Kidney (tissue), 14 donors: Measurements from ENCODE around the gene ZNF101. TPM values are rescaled to one million over a fixed set of nuclear protein-coding genes. Genes with fewer than 3 reads are reported as not detected.
"Not testable (repeated sequence)": the region's sequence is repeated elsewhere in the genome, so short reads cannot be mapped to it uniquely, and the experiment has no call there.

Experiments
- DNase-seq, 5 donors: peaks; one replicate each; pipeline ENCODE4 v3.0.0-alpha.2; 2013 to 2020
- FAIRE-seq: peaks from 2 replicates; lab custom pipeline; 2012; peaks lifted over from hg19 to GRCh38; lab: Jason Lieb, UNC
- H3K27ac ChIP-seq, 2 donors: one replicate each; pipeline ENCODE4 v1.7.0; 2013; ENCODE audit warnings: low read depth in 2 of 2, low read length in 2 of 2, inconsistent platforms in 1 of 2
- H3K27me3 ChIP-seq: one replicate; pipeline ENCODE4 v1.7.1; 2013; ENCODE audit warnings: low read length, inconsistent platforms; ENCODE audit not compliant: control insufficient read depth, insufficient read depth
- H3K36me3 ChIP-seq, 3 donors: one replicate each; pipeline versions ENCODE4 v1.7.0 to v1.7.1; 2013; ENCODE audit warnings: low read length in 3 of 3, control low read depth in 1 of 3, inconsistent platforms in 1 of 3; ENCODE audit not compliant: insufficient read depth in 3 of 3, control insufficient read depth in 2 of 3
- H3K4me1 ChIP-seq, 3 donors: one replicate each; pipeline versions ENCODE4 v1.7.0 to v1.7.1; 2013; ENCODE audit warnings: low read length in 3 of 3, inconsistent platforms in 1 of 3, low read depth in 1 of 3; ENCODE audit not compliant: control insufficient read depth in 2 of 3, insufficient read depth in 2 of 3
- H3K4me3 ChIP-seq, 3 donors: one replicate each; pipeline versions ENCODE4 v1.7.0 to v1.8.1; 2013; ENCODE audit warnings: low read length in 3 of 3, control low read depth in 1 of 3, inconsistent platforms in 1 of 3
- H3K9ac ChIP-seq, 3 donors: one replicate each; pipeline versions ENCODE4 v1.7.0 to v1.7.1; 2013; ENCODE audit warnings: low read length in 3 of 3, control low read depth in 1 of 3, inconsistent platforms in 1 of 3
- H3K9me3 ChIP-seq, 3 donors: one replicate each; pipeline versions ENCODE4 v1.7.0 to v1.7.1; 2013; ENCODE audit warnings: low read length in 3 of 3, control low read depth in 1 of 3, inconsistent platforms in 1 of 3; ENCODE audit not compliant: control insufficient read depth in 2 of 3, insufficient read depth in 1 of 3
- CTCF ChIP-seq: IDR thresholded peaks from 3 replicates; pipeline ENCODE4 v1.5.1; 2012; ENCODE audit warnings: mild to moderate bottlenecking, moderate library complexity, borderline replicate concordance; ENCODE audit not compliant: insufficient read depth; ENCODE audit errors: extremely low read depth
- intact Hi-C: fragments of 100-400 bp; cut with DNase I; formaldehyde crosslinking; loops from one replicate; pipeline ENCODE4 v1.11.1; 2022
- polyA plus RNA-seq: library from polyadenylated mRNA; stranded (reverse); fragments of 350-450 nt; fragmentation: Illumina TruSeq; extraction: RNeasy Lipid Tissue Mini Kit (QIAGEN cat#74804); gene quantifications from one replicate; pipeline ENCODE4 v1.2.3, GENCODE V29; 2014; ENCODE audit warnings: low read depth, low replicate concordance; ENCODE audit not compliant: insufficient read depth
- total RNA-seq: library from RNA; stranded (reverse); fragmentation: NEBNext Ultra II Directional; extraction: Animal tissue kit (Norgen Biotek cat#: 25700); gene quantifications from one replicate; pipeline ENCODE4 v1.2.1, GENCODE V29; 2021
- donor health status: control.
- donor health status: control.
- donor health status: control.
- donor health status: control.
- donor health status: control.
- donor health status: DM: yes; HTN: yes; CAD: no.
- donor health status: Normal renal cell carcinoma (clear cell type).

Gene ZNF101
- total and polyA plus RNA-seq, 2 donors from 2014 or later = 10.2 to 21.2 TPM

GRCh38 chr19:19696386-19696785, 27.7 kb downstream of the ZNF101 start:
- no peak for DNase-seq
- Histone ChIP-seq H3K36me3 (no peaks in the 10 kb centered on the region), H3K27ac (no peak overlapping the region), H3K4me3 (no peak overlapping the region), H3K9me3 (peaks cover 0 to 19% (median 2%) of the 10 kb centered on the region in 3 donors), H3K27me3 (no peaks in the 10 kb centered on the region), H3K9ac (no peak overlapping the region), H3K4me1 (no peaks in the 10 kb centered on the region)
- no peak for FAIRE-seq
- TF ChIP-seq CTCF = no peak
- intact Hi-C loops = no loop called here

- intact Hi-C loops = no loop called here
- no peak for TF ChIP-seq CTCF
- no peaks in the 10 kb centered on the region for H3K27me3 ChIP-seq
- H3K4me3 ChIP-seq = no peak overlapping the region
- H3K4me1 ChIP-seq = no peaks in the 10 kb centered on the region
- DNase-seq (no peak), FAIRE-seq (no peak)
- H3K36me3 ChIP-seq = no peaks in the 10 kb centered on the region
- H3K9ac ChIP-seq = no peak overlapping the region
- peaks cover 0 to 19% (median 2%) of the 10 kb centered on the region in 3 donors for H3K9me3 ChIP-seq
- no peak overlapping the region for H3K27ac ChIP-seq
Observed at GRCh38 chr19:19697589-19697988, 28.9 kb downstream of the ZNF101 start.

- DNase-seq, H3K27ac ChIP-seq, H3K36me3 ChIP-seq, intact Hi-C loops, H3K9ac ChIP-seq, H3K27me3 ChIP-seq, H3K4me1 ChIP-seq, H3K4me3 ChIP-seq, FAIRE-seq: not testable (repeated sequence)
- peaks cover 2 to 35% (median 8%) of the 10 kb centered on the region in 3 donors for H3K9me3 ChIP-seq
Observed at GRCh38 chr19:19700493-19700892, 31.9 kb downstream of the ZNF101 start.

- no peaks in the 10 kb centered on the region for H3K27me3 ChIP-seq
- H3K9ac ChIP-seq = no peak overlapping the region
- TF ChIP-seq CTCF = no peak
- no peaks in the 10 kb centered on the region for H3K36me3 ChIP-seq
- H3K27ac ChIP-seq = no peak overlapping the region
- FAIRE-seq = no peak
- peak overlapping the region in 1 of 3 donors; percentile 4 for H3K4me3 ChIP-seq
- peaks cover 7 to 68% (median 28%) of the 10 kb centered on the region in 3 donors for H3K9me3 ChIP-seq
- DNase-seq = no peak
- no peaks in the 10 kb centered on the region for H3K4me1 ChIP-seq
- intact Hi-C loops = no loop called here
Observed at GRCh38 chr19:19704836-19705235, 36.2 kb downstream of the ZNF101 start.
